HG03097 (cell line): Measurements from ENCODE around the gene ARHGEF5.
"Not testable (repeated sequence)": the region's sequence is repeated elsewhere in the genome, so short reads cannot be mapped to it uniquely, and the experiment has no call there.

Source experiments
- ATAC-seq: cut with Tn5 transposase; IDR thresholded peaks from one replicate; pipeline ENCODE4 v1.9.1; 2021; ENCODE audit not compliant: unreplicated experiment, low FRiP score

The ARHGEF5 gene

DNA sequence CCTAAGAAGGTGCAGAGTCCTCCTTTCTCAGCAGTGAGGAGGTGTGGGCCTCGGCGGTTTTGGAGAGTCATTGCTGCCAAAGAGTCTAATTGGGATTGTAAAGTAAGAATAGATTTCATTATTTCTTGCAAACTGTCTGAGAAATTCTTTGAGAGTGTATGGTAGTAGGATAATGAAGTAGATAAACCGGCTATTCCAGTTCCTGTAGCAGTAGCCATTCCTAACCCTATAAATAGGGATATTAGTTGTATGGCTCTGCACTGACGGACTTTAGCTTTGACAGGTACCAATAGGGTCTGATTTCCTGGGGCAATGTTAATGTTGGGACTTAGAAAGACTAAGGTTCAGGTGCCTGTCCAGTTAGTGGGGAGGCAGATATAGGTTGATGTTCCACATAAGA is 63.7 kb downstream of the ARHGEF5 start:
- not testable (repeated sequence) for ATAC-seq

DNA sequence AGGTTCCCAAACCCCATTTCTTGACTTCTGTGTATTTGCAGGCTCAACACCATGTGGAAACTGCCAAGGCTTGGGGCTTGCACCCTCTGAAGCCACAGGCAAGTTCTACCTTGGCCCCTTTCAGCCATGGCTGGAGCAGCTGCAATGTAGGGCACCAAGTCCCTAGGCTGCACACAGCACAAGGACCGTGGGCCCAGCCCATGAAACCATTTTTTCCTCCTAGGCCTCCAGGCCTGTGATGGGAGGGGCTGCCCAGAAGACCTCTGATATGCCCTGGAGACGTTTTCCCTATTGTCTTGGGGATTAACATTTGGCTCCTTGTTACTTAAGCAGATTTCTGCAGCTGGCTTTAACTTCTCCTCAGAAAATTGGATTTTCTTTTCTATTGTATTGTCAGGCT is 72.3 kb downstream of the ARHGEF5 start:
- ATAC-seq: not testable (repeated sequence)

GRCh38 chr7:144428431-144428830 is 73.2 kb downstream of the ARHGEF5 start:
- no peak for ATAC-seq
